ENCODE data around the gene AMD1. TPM values are rescaled to one million over a fixed set of nuclear protein-coding genes. Genes with fewer than 3 reads are reported as not detected.

AMD1 gene
- total and polyA plus RNA-seq, 2 of the 8 experiments (the other 6 are each of a cell fraction or from before 2014, with no cell fraction given), result 60.9 to 177 TPM

DNA sequence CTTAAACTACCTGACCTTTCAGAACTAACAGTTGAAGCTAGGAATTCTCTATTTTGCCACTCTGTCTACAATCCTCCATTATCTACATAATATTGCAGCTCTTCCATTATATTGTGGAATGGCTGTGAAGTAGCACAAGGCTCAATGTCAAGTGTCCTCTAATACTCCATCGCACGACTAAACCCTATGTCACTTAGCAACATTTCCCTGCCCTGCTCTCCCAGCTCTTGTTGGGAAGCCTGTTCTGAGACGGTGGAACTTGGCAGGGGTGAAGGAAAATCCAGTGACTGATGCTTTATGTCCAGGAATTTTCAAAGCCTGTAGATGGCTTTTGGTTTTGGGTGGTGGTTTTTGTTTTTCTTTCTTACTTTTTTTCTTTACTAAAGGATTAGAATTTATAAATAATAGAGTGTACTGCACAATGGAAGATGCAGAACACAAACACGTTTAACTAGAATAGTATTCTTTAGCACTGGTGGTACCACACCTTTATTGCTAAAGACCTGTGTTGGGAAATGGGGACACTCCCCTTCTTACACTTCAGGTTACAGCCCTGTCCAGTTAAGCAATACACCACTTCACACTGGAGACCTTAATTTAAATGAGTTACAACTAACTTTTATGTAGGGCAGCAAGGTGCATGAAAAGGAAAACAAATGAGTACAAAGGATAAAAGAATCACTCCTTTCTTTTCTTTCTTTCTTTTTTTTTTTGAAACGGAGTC lies 20.7 kb upstream of the AMD1 start:
- no peak overlapping the region for H3K56ac ChIP-seq (replicated peaks; ENCODE audit: insufficient read length, low read depth, low read length)
- H3K23me2 ChIP-seq (ENCODE audit: low read depth, low read length), result no peaks in the 10 kb centered on the region
- no peak overlapping the region for H3K4me3 ChIP-seq (ENCODE audit: extremely low read depth in 1 of 4, insufficient read depth in 2 of 4, low read depth in 3 of 4, low read length in 4 of 4)
- no peak overlapping the region for H2BK12ac ChIP-seq (ENCODE audit: low read depth, low read length)
- H2BK20ac ChIP-seq (ENCODE audit: low read length), result no peak overlapping the region
- no peak overlapping the region for H4K5ac ChIP-seq (ENCODE audit: insufficient read length, low read depth, low read length)
- no peak overlapping the region for H3K23ac ChIP-seq (ENCODE audit: insufficient read length)
- 88% methylated on average over 5 of the region's 5 CpGs; no CpG with 5 or more reads in 1 of the 2 experiments for WGBS, 2 experiments (ENCODE audit: extremely low coverage in 1 of 2, insufficient coverage in 1 of 2, insufficient read length in 1 of 2, insufficient replicate concordance in 2 of 2, low coverage in 1 of 2, low lambda C conversion rate in 2 of 2, missing lambda C conversion rate in 1 of 2)
- H2BK5ac ChIP-seq (ENCODE audit: low read depth, low read length), result no peak overlapping the region
- H3K27ac ChIP-seq (ENCODE audit: low read depth, low read length), result no peak overlapping the region
- H3K14ac ChIP-seq (ENCODE audit: insufficient read length), result no peak overlapping the region
- H4K91ac ChIP-seq (replicated peaks; ENCODE audit: insufficient read length, low read length), result no peak overlapping the region
- no peak overlapping the region for H3K4ac ChIP-seq (replicated peaks; ENCODE audit: insufficient read length, low read depth, low read length)
- no peak overlapping the region for H2AFZ ChIP-seq (ENCODE audit: low read length)
- no peak overlapping the region for H2BK120ac ChIP-seq (replicated peaks; ENCODE audit: low read depth, low read length)
- H4K20me1 ChIP-seq (replicated peaks in 1 of 2; ENCODE audit: control insufficient read depth in 1 of 2, insufficient read depth in 2 of 2, low read length in 2 of 2), result peaks cover 0 to 1% of the 10 kb centered on the region in 2 experiments
- POLR2A ChIA-PET (ENCODE audit: partially characterized antibody), result interaction anchor here (0.9 to 1.2 kb wide), 2 partner anchors 18 to 117 kb away, joined by 3 to 4 read pairs; no protein-coding TSS in a partner anchor
- H3K79me2 ChIP-seq (ENCODE audit: control insufficient read depth in 1 of 2, insufficient read depth in 2 of 2, low read length in 2 of 2), result no peaks in the 10 kb centered on the region
- H3K4me1 ChIP-seq (replicated peaks in 1 of 4; ENCODE audit: control insufficient read depth in 3 of 4, insufficient read depth in 4 of 4, low read length in 3 of 4), result no peaks in the 10 kb centered on the region
- H3K9me3 ChIP-seq (ENCODE audit: insufficient read depth in 2 of 2, low read depth in 1 of 2, low read length in 1 of 2), result no peaks in the 10 kb centered on the region
- no peak overlapping the region for H3K18ac ChIP-seq (ENCODE audit: extremely low read depth, low read length)
- no peak for DNase-seq (ENCODE audit: low read depth in 1 of 2, low spot score in 2 of 2)
- CTCF ChIA-PET (ENCODE audit: partially characterized antibody), result interaction anchor here (1.2 kb wide), 1 partner anchor 25 kb away, joined by 4 read pairs; no protein-coding TSS in a partner anchor
- H2BK15ac ChIP-seq (ENCODE audit: low read length), result no peak overlapping the region
- no peak overlapping the region for H3K9ac ChIP-seq (replicated peaks in 1 of 4; ENCODE audit: extremely low read depth in 1 of 4, low read depth in 3 of 4, low read length in 3 of 4)
- no peaks in the 10 kb centered on the region for H3K27me3 ChIP-seq (replicated peaks in 1 of 4; ENCODE audit: control insufficient read depth in 3 of 4, extremely low read depth in 1 of 4, insufficient read depth in 3 of 4, low read length in 3 of 4)
- H4K8ac ChIP-seq (ENCODE audit: extremely low read depth, insufficient read depth, low read length), result no peak overlapping the region
- no peaks in the 10 kb centered on the region for H3K36me3 ChIP-seq (ENCODE audit: control insufficient read depth in 2 of 4, insufficient read depth in 4 of 4, low read length in 3 of 4)
- FAIRE-seq, result no peak
- no peaks in the 10 kb centered on the region for H3K79me1 ChIP-seq (ENCODE audit: low read depth, low read length)
- H2AK5ac ChIP-seq (ENCODE audit: low read depth, low read length), result no peak overlapping the region
- no peak overlapping the region for H3K4me2 ChIP-seq (ENCODE audit: insufficient read depth in 1 of 2, low read depth in 2 of 2, low read length in 2 of 2)
- TF ChIP-seq BRCA1 (IDR thresholded peaks at IDR 0.05; ENCODE audit: low read depth, low read length) (no peak), SIN3A (conservative IDR thresholded peaks at IDR 0.05 in 1 of 2, IDR thresholded peaks at IDR 0.05 in 1 of 2; ENCODE audit: low read depth in 1 of 2, low read length in 2 of 2) (no peak), POLR2AphosphoS5 (IDR thresholded peaks at IDR 0.05; ENCODE audit: low read depth, low read length) (no peak), JUND (IDR thresholded peaks at IDR 0.05; ENCODE audit: low read length) (no peak), NRF1 (IDR thresholded peaks at IDR 0.05; ENCODE audit: low read depth, low read length) (no peak), SP4 (IDR thresholded peaks at IDR 0.05; ENCODE audit: low read length) (no peak), HDAC6 (IDR thresholded peaks at IDR 0.05; ENCODE audit: low read depth, low read length) (no peak), POLR2A (IDR thresholded peaks at IDR 0.05; ENCODE audit: control extremely low read depth in 1 of 2, low read depth in 2 of 2, low read length in 2 of 2) (no peak)
- TF ChIP-seq, protein P1, sequence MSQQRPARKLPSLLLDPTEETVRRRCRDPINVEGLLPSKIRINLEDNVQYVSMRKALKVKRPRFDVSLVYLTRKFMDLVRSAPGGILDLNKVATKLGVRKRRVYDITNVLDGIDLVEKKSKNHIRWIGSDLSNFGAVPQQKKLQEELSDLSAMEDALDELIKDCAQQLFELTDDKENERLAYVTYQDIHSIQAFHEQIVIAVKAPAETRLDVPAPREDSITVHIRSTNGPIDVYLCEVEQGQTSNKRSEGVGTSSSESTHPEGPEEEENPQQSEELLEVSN (IDR thresholded peaks at IDR 0.05), result no peak
- TF ChIP-seq, protein P2, sequence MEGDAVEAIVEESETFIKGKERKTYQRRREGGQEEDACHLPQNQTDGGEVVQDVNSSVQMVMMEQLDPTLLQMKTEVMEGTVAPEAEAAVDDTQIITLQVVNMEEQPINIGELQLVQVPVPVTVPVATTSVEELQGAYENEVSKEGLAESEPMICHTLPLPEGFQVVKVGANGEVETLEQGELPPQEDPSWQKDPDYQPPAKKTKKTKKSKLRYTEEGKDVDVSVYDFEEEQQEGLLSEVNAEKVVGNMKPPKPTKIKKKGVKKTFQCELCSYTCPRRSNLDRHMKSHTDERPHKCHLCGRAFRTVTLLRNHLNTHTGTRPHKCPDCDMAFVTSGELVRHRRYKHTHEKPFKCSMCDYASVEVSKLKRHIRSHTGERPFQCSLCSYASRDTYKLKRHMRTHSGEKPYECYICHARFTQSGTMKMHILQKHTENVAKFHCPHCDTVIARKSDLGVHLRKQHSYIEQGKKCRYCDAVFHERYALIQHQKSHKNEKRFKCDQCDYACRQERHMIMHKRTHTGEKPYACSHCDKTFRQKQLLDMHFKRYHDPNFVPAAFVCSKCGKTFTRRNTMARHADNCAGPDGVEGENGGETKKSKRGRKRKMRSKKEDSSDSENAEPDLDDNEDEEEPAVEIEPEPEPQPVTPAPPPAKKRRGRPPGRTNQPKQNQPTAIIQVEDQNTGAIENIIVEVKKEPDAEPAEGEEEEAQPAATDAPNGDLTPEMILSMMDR (IDR thresholded peaks at IDR 0.05; ENCODE audit: control extremely low read depth in 1 of 3, insufficient read depth in 1 of 3, low read depth in 1 of 3, low read length in 3 of 3), result no peak

All from H1 (cell line).